HG02678 (cell line): ENCODE results near the gene DRC3.

Source experiments
- ATAC-seq: cut with Tn5 transposase; IDR thresholded peaks from one replicate; pipeline ENCODE4 v1.9.1; 2021; ENCODE audit warnings: mild to moderate bottlenecking, moderate library complexity; ENCODE audit not compliant: unreplicated experiment

DRC3 gene

DNA sequence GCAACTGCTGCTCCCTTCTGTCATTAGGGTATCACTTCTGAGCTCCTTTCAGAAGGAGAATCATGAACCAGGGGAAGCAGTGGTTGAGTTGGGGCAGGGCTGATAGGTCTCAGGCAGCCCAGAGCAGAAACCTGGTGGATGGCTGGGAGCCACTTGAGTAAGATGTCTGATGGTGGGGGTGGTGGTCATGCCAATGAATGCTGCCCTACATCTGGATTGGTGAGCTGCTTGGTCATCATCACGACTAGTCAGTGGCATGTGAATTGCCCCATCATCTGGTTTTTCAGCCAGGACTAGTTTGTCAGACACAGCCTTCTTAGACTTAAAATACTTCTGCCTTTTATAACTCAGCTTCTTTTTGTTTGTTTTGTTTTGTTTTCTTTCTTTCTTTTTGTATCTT, 69.1 kb downstream of the DRC3 start:
- ATAC-seq: no peak

DNA sequence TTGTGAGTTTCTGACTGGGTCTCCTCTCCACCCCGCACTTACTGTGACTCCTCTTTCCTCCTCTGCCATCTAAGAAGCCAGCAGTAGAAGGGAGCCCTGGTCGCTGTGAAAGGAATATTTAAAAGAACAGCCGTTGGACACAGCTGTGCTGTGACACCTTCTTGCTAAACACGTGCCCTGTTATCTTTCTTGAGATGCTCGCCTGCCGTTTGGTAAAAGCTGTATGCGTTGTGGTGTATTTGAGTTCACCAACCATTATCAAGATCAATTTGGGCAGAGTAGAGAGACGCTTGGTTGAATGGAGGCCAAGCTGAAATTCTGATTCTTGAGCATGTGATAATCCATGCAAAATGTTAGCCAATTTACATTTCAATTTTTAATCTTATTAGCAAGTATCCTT, 70.3 kb downstream of the DRC3 start:
- no peak for ATAC-seq

DNA sequence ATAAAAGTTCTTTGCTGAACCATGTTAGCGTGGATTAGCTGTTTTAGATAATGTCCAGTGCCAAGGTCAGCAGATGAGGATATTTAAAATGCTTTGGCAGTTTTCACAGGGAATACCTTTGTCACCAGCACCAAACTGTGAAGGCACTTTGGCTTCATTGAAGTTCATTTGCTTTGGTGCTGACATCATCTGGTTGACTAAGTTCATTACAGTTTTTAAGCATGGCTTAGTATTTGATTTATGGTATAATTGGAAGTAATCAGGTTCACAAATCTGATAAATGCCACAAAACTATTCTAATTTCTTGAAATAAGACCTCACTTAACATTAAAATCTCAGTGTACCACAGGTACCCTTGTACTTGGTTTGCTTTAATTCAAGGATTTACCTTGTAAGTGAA, 70.8 kb downstream of the DRC3 start:
- ATAC-seq: no peak

DNA sequence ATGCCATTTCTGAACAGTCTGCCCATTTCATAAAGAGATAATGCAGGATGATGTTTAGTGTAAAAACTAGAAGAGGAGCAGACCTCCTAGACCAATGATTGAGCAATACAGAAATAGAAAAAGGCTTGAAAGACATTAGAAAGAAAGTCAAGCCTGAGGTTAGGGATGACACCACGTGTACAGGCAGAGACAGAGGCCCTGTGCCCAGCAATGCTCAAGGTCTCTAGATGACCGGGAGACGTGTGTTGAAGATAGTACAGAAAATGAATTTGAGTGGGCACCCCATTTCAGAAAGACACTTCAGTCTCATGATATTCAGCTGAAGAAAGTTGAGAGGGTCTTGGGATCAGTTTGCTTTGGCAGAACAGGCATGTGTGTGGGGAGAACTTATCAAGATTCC, 71.9 kb downstream of the DRC3 start:
- ATAC-seq: no peak

DNA sequence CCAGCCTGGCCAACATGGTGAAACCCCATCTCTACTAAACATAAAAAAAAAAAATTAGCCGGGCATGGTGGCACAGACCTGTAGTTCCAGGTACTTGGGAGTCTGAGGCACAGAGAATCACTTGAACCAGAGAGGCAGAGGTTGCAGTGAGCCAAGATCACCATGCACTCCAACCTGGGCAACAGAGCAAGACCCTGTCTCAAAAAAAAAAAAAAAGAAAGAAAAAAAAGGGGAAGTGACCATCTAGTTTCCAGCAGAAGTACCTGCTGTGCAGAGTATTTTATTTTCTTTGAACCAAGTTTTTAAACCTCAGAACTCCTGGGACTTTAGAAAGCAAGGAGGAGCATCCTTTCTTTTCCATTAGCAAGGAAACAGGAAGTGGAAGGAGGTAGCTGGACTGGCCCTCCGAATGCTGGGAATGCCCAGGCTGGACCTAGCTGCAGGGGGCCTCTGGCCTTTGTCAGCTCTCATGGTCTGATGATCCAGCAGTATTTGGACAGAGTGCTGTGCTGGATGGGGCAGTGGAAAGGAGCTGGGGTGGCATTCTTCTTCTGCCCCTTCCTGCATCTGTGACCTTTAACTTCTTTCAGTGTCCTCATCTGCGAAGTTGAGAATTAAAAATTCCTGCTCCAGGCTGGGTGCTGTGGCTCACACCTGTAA, 73.2 kb downstream of the DRC3 start:
- ATAC-seq: no peak

DNA sequence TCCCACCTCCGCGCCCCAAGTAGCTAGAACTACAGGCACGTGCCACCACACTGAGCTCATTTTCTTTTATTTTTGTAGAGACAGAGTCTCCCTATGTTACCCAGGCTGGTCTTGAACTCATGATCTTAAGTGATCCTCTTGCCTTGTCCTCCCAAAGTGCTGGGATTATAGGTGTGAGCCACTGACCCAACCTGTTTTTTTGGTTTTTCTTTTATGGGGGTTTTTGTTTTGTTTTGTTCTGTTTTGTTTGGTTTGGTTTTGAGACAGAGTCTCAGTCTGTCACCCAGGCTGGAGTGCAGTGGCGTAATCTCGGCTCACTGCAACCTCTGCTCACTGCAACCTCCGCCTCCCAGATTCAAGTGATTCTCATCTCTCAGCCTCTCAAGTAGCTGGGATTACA, 82.9 kb downstream of the DRC3 start:
- no peak for ATAC-seq

DNA sequence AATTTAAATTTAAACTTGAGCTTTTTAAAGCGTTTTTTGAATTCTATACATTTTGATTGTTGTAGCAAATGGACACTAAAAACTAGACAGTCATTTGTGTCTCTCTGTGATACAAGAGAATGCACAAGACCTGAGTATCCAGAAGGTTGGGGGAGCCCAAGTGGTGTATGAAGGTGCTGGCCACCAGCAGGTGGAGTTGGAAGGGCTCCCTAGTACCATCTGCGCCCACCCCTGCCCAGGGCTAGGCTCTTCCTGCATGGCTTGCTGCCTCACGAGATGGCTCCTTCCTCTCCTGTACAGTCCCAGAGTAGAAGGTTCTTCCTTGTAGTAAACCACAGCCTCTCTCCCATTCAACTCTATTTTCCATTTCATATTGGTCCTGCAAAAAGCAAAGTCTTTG, 83.6 kb downstream of the DRC3 start:
- no peak for ATAC-seq

DNA sequence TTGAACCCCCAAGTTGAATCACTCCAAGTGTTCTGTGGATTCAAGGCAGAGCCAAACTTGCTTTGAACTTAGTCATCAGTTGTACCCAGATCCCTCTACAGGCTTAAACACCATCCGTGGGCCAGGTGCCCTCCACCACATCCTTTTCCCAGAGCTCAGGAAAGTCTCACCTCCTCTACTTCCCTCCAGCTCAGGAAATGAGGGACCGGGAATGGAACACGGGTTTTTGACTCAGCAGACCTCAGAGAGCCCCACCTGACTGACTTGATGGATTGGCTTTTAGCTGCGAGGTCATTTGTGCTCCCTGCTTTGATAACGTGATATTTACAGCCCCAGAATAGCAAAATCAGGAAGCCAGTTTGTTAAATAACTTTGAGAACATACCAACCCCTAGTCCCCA, 86.6 kb downstream of the DRC3 start:
- ATAC-seq: no peak

DNA sequence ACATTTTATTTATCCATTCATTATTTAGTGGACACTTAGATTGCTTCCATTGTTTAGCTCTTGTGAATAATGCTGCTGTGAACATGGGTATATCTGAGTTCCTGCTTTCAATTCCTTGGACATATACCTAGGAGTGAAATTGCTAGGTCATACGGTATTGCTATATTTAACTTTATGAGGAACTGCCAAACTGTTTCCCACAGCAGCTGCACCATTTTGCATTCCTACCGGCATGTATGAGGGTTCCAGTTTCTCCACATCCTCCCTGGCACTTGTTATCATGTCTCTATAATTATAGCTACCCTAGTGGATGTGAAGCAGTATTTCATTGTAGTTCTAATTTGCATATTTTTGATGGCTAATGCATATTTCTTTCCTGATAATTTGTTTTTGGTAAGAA, 91.4 kb downstream of the DRC3 start:
- ATAC-seq: no peak

DNA sequence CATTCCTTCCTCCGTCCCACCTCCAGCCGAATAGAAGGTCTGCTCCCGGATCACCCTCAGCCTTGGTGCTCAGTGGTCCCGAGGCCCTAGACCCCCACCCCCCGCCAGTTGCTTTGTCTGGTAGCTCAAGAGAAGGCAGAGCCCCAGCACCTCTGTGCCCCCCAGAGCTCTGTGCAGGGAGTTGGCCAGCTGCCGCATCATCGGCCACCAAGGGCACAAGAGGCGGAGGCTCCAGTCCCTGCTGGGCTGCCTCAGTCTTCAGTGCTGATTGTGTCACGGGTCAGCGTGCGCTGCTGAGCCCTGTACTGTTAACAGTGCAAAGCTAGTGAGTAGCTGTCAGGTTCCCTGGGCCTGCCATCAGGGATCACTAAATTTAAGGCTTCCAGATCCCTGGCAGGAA, 92.9 kb downstream of the DRC3 start:
- no peak for ATAC-seq
